ENCODE data around the gene PCSK1N. TPM values are rescaled to one million over a fixed set of nuclear protein-coding genes. Genes with fewer than 3 reads are reported as not detected.
"Not testable (repeated sequence)": the region's sequence is repeated elsewhere in the genome, so short reads cannot be mapped to it uniquely, and the experiment has no call there.

Gene PCSK1N, protein sequence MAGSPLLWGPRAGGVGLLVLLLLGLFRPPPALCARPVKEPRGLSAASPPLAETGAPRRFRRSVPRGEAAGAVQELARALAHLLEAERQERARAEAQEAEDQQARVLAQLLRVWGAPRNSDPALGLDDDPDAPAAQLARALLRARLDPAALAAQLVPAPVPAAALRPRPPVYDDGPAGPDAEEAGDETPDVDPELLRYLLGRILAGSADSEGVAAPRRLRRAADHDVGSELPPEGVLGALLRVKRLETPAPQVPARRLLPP
- 10 to 100 TPM in 1 of 5 experiments, 1 to 10 TPM in 3, under 1 TPM in 1; 0.36 to 14.0 (median 3.5) TPM for total RNA-seq
- 1 to 10 TPM; 6.0 to 7.9 TPM for polyA plus RNA-seq
- 1.6 reads per million, percentile 5 among the genes with 10 or more reads in this experiment for total RNA-seq

GRCh38 chrX:48835524-48836329, at the start of gene PCSK1N:
Gene PCSK1N, minus strand, starts transcription at chrX:48835610. Its CDS starts 78 bp downstream, at chrX:48835532.
- Mint-ChIP-seq H3K4me3 (peak within 1 kb of the TSS; percentile 79 to 92 (median 86)), H3K4me1 (peaks cover 8 to 21% (median 16%) of the 10 kb centered on the region in 7 donors), H3K27me3 (peaks cover 2 to 53% (median 32%) of the 10 kb centered on the region in 5 donors), H3K27ac (peak within 1 kb of the TSS in 7 of 9 donors; percentile 9 to 72 (median 41)), H3K36me3 (peaks cover 0 to 2% (median 0%) of the 10 kb centered on the region in 5 donors), H3K9me3 (peaks cover 0 to 3% (median 0%) of the 10 kb centered on the region in 11 donors)
- DNase-seq (peak in 4 of 9 donors; percentile 8 to 50 (median 24)), ATAC-seq (peak; percentile 76)
- Histone ChIP-seq H3K36me3 (ENCODE audit: control insufficient read depth in 2 of 3, insufficient read depth in 3 of 3, low read length in 3 of 3) (no peaks in the 10 kb centered on the region), H3K27ac (ENCODE audit: low read depth, low read length) (no peak within 1 kb of the TSS), H3K9me3 (ENCODE audit: control insufficient read depth in 2 of 3, low read length in 3 of 3) (no peaks in the 10 kb centered on the region), H3K4me1 (ENCODE audit: control insufficient read depth in 2 of 2, insufficient read depth in 2 of 2, low read length in 2 of 2) (peaks cover 0 to 5% of the 10 kb centered on the region in 2 donors), H3K4me3 (ENCODE audit: low read length) (peak within 1 kb of the TSS; percentile 44), H3K27me3 (ENCODE audit: control insufficient read depth in 2 of 2, insufficient read depth in 2 of 2, low read length in 2 of 2) (no peaks in the 10 kb centered on the region)
- intact Hi-C loops (cut with micrococcal nuclease), result no loop called here
- CTCF ChIA-PET, result interaction anchor here (0.6 to 1.1 kb wide), 2 partner anchors 78 to 187 kb away, joined by 3 to 4 read pairs; no protein-coding TSS in a partner anchor
- POLR2A ChIA-PET, result no interaction called here

DNA sequence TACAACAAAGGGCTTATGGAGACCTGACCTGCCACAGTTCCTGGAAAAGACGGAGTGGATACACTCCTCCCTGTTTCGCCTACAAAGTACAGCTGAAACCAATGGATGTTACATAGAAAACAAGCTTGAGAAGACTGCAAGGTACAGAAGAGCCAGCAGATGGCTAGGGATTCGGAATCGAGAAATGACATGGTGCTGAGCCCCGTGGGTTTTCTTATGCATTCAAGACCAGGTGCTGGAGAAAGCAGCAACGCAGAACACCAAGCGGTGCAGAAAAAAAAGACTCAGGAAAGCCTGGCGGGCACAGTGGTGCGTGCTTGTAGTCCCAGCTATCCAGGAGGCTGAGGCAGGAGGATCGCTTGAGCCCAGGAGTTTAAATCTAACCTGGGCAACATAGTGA, 48.3 kb upstream of the PCSK1N start:
- H3K9me3 ChIP-seq (ENCODE audit: control insufficient read depth in 2 of 3, low read length in 3 of 3), result no peaks in the 10 kb centered on the region
- H3K27ac ChIP-seq (ENCODE audit: low read depth, low read length), result no peak overlapping the region
- no peak overlapping the region for H3K4me3 ChIP-seq (ENCODE audit: low read length)
- no peaks in the 10 kb centered on the region for H3K4me1 ChIP-seq (ENCODE audit: control insufficient read depth in 2 of 2, insufficient read depth in 2 of 2, low read length in 2 of 2)
- POLR2A ChIA-PET, result interaction anchor here (0.6 kb wide), 1 partner anchor 347 kb away, joined by 3 read pairs; no protein-coding TSS in a partner anchor
- Mint-ChIP-seq H3K4me1 (no peaks in the 10 kb centered on the region), H3K36me3 (no peaks in the 10 kb centered on the region), H3K4me3 (no peak overlapping the region), H3K9me3 (no peaks in the 10 kb centered on the region), H3K27ac (no peak overlapping the region), H3K27me3 (peaks cover 0 to 4% (median 0%) of the 10 kb centered on the region in 5 donors)
- intact Hi-C loops (cut with micrococcal nuclease), result no loop called here
- no peaks in the 10 kb centered on the region for H3K36me3 ChIP-seq (ENCODE audit: control insufficient read depth in 2 of 3, insufficient read depth in 3 of 3, low read length in 3 of 3)
- CTCF ChIA-PET, result no interaction called here
- H3K27me3 ChIP-seq (ENCODE audit: control insufficient read depth in 2 of 2, insufficient read depth in 2 of 2, low read length in 2 of 2), result no peaks in the 10 kb centered on the region
- ATAC-seq, result no peak
- no peak for DNase-seq

GRCh38 chrX:48876944-48877343, 41.5 kb upstream of the PCSK1N start:
- H3K4me1 Mint-ChIP-seq; ATAC-seq; H3K36me3 ChIP-seq (ENCODE audit: control insufficient read depth in 2 of 3, insufficient read depth in 3 of 3, low read length in 3 of 3); CTCF ChIA-PET; H3K27me3 Mint-ChIP-seq; H3K4me3 ChIP-seq (ENCODE audit: low read length); H3K9me3 Mint-ChIP-seq; H3K27me3 ChIP-seq (ENCODE audit: control insufficient read depth in 2 of 2, insufficient read depth in 2 of 2, low read length in 2 of 2); intact Hi-C loops (cut with micrococcal nuclease); POLR2A ChIA-PET; H3K4me1 ChIP-seq (ENCODE audit: control insufficient read depth in 2 of 2, insufficient read depth in 2 of 2, low read length in 2 of 2); H3K4me3 Mint-ChIP-seq; H3K9me3 ChIP-seq (ENCODE audit: control insufficient read depth in 2 of 3, low read length in 3 of 3); H3K27ac ChIP-seq (ENCODE audit: low read depth, low read length); DNase-seq; H3K36me3 Mint-ChIP-seq: not testable (repeated sequence)
- peak overlapping the region in 1 of 9 donors; percentile 18 for H3K27ac Mint-ChIP-seq

DNA sequence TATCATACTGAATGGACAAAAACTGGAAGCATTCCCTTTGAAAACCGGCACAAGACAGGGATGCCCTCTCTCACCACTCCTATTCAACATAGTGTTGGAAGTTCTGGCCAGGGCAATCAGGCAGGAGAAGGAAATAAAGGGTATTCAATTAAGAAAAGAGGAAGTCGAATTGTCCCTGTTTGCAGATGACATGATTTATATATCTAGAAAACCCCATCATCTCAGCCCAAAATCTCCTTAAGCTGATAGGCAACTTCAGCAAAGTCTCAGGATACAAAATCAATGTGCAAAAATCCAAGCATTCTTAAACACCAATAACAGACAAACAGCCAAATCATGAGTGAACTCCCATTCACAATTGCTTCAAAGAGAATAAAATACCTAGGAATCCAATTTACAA, 36.6 kb upstream of the PCSK1N start:
- H3K9me3 Mint-ChIP-seq; H3K4me3 ChIP-seq (ENCODE audit: low read length); DNase-seq; H3K27me3 Mint-ChIP-seq; H3K4me1 ChIP-seq (ENCODE audit: control insufficient read depth in 2 of 2, insufficient read depth in 2 of 2, low read length in 2 of 2); H3K36me3 Mint-ChIP-seq; intact Hi-C loops (cut with micrococcal nuclease); H3K4me1 Mint-ChIP-seq; H3K4me3 Mint-ChIP-seq; H3K27ac Mint-ChIP-seq; H3K27me3 ChIP-seq (ENCODE audit: control insufficient read depth in 2 of 2, insufficient read depth in 2 of 2, low read length in 2 of 2); H3K36me3 ChIP-seq (ENCODE audit: control insufficient read depth in 2 of 3, insufficient read depth in 3 of 3, low read length in 3 of 3); H3K27ac ChIP-seq (ENCODE audit: low read depth, low read length); POLR2A ChIA-PET; H3K9me3 ChIP-seq (ENCODE audit: control insufficient read depth in 2 of 3, low read length in 3 of 3); CTCF ChIA-PET; ATAC-seq: not testable (repeated sequence)

DNA sequence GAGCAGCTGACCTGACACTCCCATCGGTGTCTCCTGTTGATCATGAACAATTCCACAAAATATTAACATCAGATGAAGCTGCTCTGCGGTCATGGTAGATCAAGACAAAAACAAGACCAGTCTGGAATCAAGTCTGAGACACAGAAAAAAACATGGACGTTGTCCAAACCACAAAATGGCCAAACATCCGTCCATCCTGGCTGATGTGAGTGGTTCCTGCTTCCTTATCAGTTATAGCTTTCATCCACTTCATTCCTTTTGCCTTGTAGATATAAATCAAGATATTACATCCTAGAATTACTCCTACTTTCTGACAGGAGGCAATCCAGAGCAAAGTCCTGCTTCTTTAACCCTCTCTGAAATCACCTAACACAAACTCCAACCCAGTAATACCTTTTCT, 28.8 kb upstream of the PCSK1N start:
- Histone ChIP-seq H3K27ac (ENCODE audit: low read depth, low read length) (no peak overlapping the region), H3K9me3 (ENCODE audit: control insufficient read depth in 2 of 3, low read length in 3 of 3) (no peaks in the 10 kb centered on the region), H3K4me3 (ENCODE audit: low read length) (no peak overlapping the region), H3K27me3 (ENCODE audit: control insufficient read depth in 2 of 2, insufficient read depth in 2 of 2, low read length in 2 of 2) (no peaks in the 10 kb centered on the region), H3K36me3 (ENCODE audit: control insufficient read depth in 2 of 3, insufficient read depth in 3 of 3, low read length in 3 of 3) (no peaks in the 10 kb centered on the region), H3K4me1 (ENCODE audit: control insufficient read depth in 2 of 2, insufficient read depth in 2 of 2, low read length in 2 of 2) (no peaks in the 10 kb centered on the region)
- POLR2A ChIA-PET, result no interaction called here
- Mint-ChIP-seq H3K4me3 (no peak overlapping the region), H3K4me1 (no peaks in the 10 kb centered on the region), H3K27ac (no peak overlapping the region), H3K9me3 (peaks cover 0 to 1% (median 0%) of the 10 kb centered on the region in 11 donors), H3K36me3 (no peaks in the 10 kb centered on the region), H3K27me3 (peaks cover 0 to 4% (median 0%) of the 10 kb centered on the region in 5 donors)
- CTCF ChIA-PET, result no interaction called here
- DNase-seq, result no peak
- no peak for ATAC-seq
- intact Hi-C loops (cut with micrococcal nuclease), result no loop called here

- H3K4me1 ChIP-seq (ENCODE audit: control insufficient read depth in 2 of 2, insufficient read depth in 2 of 2, low read length in 2 of 2), result no peaks in the 10 kb centered on the region
- CTCF ChIA-PET, result no interaction called here
- ATAC-seq (no peak), DNase-seq (peak in 2 of 9 donors; percentile 16 to 17)
- H3K27ac Mint-ChIP-seq, result peak overlapping the region in 1 of 9 donors; percentile 33
- POLR2A ChIA-PET, result no interaction called here
- intact Hi-C loops (cut with micrococcal nuclease), result loop anchor here in 1 of 2 donors (1.0 to 5.0 kb wide), 2 partner anchors 62 to 90 kb away; partner anchors contain the start of gene PIM2
- peaks cover 0 to 5% (median 0%) of the 10 kb centered on the region in 5 donors for H3K36me3 Mint-ChIP-seq
- no peak overlapping the region for H3K4me3 Mint-ChIP-seq
- H3K9me3 ChIP-seq (ENCODE audit: control insufficient read depth in 2 of 3, low read length in 3 of 3), result no peaks in the 10 kb centered on the region
- H3K27ac ChIP-seq (ENCODE audit: low read depth, low read length), result no peak overlapping the region
- peaks cover 0 to 3% (median 0%) of the 10 kb centered on the region in 11 donors for H3K9me3 Mint-ChIP-seq
- no peaks in the 10 kb centered on the region for H3K27me3 ChIP-seq (ENCODE audit: control insufficient read depth in 2 of 2, insufficient read depth in 2 of 2, low read length in 2 of 2)
- H3K27me3 Mint-ChIP-seq, result peaks cover 0 to 11% (median 4%) of the 10 kb centered on the region in 5 donors
- no peaks in the 10 kb centered on the region for H3K36me3 ChIP-seq (ENCODE audit: control insufficient read depth in 2 of 3, insufficient read depth in 3 of 3, low read length in 3 of 3)
- peaks cover 0 to 7% (median 6%) of the 10 kb centered on the region in 7 donors for H3K4me1 Mint-ChIP-seq
- H3K4me3 ChIP-seq (ENCODE audit: low read length), result no peak overlapping the region
Observed at GRCh38 chrX:48854898-48855297, 19.5 kb upstream of the PCSK1N start.

All from naive thymus-derived CD4-positive, alpha-beta T cell (primary cell).